Measurements from ENCODE around the gene MCM3.
A peak's percentile ranks its signal among the peaks of the same experiment; 100 is the strongest.

Gene MCM3

DNA sequence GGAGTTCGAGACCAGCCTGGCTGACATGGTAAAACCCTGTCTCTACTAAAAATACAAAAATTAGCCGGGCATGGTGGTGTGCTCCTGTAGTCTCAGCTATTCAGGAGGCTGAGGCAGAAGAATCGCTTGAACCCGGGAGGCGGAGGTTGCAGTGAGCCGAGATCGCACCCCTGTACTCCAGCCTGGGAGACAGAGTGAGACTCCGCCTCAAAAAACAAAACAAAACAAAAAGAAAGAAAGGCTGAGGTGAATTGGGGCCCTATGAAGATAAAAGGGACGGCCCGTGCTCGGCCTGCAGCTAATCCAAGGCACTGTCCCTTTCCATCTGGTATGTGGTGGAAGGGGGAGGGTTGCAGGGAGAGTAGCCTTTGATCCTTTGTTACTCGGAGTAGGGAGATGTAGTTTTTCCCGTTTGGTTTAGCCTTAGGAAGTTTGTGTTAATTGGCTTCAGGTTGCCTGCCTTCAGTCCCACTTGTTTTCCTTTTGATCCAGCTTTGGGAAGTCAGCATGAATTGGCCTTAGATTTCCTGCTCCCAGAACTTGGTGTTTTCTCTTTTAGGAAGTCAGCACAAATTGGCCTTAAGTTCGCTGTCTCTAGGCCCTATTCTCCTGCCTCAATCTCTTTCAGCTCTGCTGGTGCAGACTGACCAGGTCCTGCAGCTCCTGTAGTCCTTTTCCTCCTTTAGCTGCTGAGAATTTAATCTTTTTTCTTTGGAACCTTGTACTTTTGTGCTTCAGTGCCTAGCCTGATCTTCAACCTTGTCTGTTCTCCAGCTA is 41.3 kb upstream of the MCM3 start:
- Histone ChIP-seq H3K9ac (ENCODE audit: insufficient read length) (no peak overlapping the region), H3K27ac (no peak overlapping the region)
- DNase-seq (ENCODE audit: low read depth, low spot score) = no peak

DNA sequence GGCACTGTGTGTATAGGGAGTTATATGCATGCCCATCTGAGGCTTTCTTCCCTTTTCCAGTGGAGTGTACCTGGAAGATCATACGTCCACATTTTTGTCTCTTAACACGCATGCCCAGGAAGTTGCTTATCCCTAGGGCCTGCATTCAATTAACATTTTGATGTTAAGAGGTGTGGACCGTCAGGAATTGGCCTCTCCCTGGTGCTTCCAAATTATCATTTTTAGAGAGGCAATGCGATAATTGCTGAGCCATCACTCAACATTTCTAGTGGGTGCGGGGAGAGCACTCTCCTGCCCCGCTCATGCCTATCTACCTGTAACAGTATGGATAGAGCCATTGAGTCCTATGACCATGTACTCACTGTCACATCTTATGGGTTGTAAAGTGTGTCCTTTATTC is 39.6 kb upstream of the MCM3 start:
- Histone ChIP-seq H3K9me3 (ENCODE audit: low read depth, low read length) (no peaks in the 10 kb centered on the region), H3K27ac (no peak overlapping the region), H3K36me3 (ENCODE audit: insufficient read depth, low read length) (no peaks in the 10 kb centered on the region), H3K9ac (ENCODE audit: insufficient read length) (no peak overlapping the region), H3K4me3 (no peak overlapping the region)
- TF ChIP-seq EZH2 (IDR thresholded peaks at IDR 0.05) = no peak
- no peak for TF ChIP-seq FOXP2 (optimal IDR thresholded peaks at IDR 0.05; ENCODE audit: control extremely low read depth, extremely low read length, insufficient read depth)
- no peak for TF ChIP-seq POLR2AphosphoS5 (IDR thresholded peaks at IDR 0.05; ENCODE audit: borderline replicate concordance, low read depth, low read length)
- no peak for DNase-seq (ENCODE audit: low read depth, low spot score)

More for the DNA sequence above, 41.3 kb upstream of the MCM3 start:
- H3K36me3 ChIP-seq (ENCODE audit: insufficient read depth, low read length) = no peaks in the 10 kb centered on the region
- TF ChIP-seq FOXP2 (optimal IDR thresholded peaks at IDR 0.05; ENCODE audit: control extremely low read depth, extremely low read length, insufficient read depth) (no peak), EZH2 (IDR thresholded peaks at IDR 0.05) (no peak), POLR2AphosphoS5 (IDR thresholded peaks at IDR 0.05; ENCODE audit: borderline replicate concordance, low read depth, low read length) (no peak)
- no peak overlapping the region for H3K4me3 ChIP-seq
- no peaks in the 10 kb centered on the region for H3K9me3 ChIP-seq (ENCODE audit: low read depth, low read length)

DNA sequence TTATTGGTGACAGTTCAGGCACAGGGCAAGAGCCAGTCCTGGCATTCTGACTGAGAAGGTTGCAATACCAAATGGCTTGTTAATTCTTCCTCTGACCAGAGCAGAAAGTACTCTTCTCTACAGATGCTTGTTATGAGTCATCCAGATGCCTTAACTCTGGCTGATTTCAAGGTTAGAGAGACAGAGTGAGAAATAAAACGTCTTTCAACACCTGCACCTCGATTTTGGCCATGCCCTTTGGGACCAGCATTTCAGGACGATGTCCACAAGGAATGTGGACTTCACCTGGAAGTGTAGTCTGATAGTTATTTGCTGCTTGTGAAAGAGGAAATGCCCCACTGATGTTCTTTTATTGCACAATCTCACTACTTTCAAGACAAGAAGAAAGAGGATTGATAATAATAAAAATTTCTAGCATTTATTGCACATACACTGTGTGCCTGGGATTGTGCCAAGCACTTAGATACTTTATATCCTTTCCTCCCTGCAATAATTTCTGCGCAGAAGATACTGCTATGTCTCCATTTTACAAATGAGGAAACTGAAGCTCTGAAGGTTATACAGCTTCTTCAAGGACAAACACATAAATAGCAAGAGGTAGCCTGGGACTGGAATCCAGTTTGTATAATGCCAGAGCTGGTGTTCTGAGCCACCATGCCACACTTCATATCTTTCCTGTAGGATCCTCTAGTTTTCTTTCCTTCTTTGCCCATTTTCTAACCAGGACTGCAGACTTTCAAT is 33.5 kb upstream of the MCM3 start:
- no peak for DNase-seq (ENCODE audit: low read depth, low spot score)
- TF ChIP-seq EZH2 (IDR thresholded peaks at IDR 0.05) = no peak
- no peak for TF ChIP-seq POLR2AphosphoS5 (IDR thresholded peaks at IDR 0.05; ENCODE audit: borderline replicate concordance, low read depth, low read length)
- no peak for TF ChIP-seq FOXP2 (optimal IDR thresholded peaks at IDR 0.05; ENCODE audit: control extremely low read depth, extremely low read length, insufficient read depth)
- Histone ChIP-seq H3K27ac (no peak overlapping the region), H3K9me3 (ENCODE audit: low read depth, low read length) (no peaks in the 10 kb centered on the region), H3K9ac (ENCODE audit: insufficient read length) (no peak overlapping the region), H3K36me3 (ENCODE audit: insufficient read depth, low read length) (no peaks in the 10 kb centered on the region), H3K4me3 (no peak overlapping the region)

DNA sequence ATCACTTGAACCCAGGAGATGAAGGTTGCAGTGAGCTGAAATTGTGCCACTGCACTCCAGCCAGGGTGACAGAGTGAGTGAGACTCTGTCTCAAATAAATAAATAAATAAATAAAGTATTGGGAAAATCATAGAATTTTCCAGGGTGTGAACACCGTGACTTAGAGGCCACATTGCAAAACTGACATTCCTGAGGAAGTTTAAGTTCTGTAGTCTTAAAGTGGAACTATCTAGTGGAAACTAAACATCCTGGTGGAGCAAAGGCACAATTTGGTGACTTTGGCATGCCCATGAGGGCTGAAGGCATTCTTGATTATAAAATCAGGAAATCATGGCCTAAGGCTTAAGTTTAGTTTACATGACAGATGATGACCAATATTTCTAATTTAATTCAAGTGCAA is 32.7 kb upstream of the MCM3 start:
- DNase-seq (ENCODE audit: low read depth, low spot score) = no peak
- Histone ChIP-seq H3K36me3 (ENCODE audit: insufficient read depth, low read length) (no peaks in the 10 kb centered on the region), H3K27ac (no peak overlapping the region), H3K9me3 (ENCODE audit: low read depth, low read length) (no peaks in the 10 kb centered on the region), H3K9ac (ENCODE audit: insufficient read length) (no peak overlapping the region), H3K4me3 (no peak overlapping the region)
- TF ChIP-seq EZH2 (IDR thresholded peaks at IDR 0.05) (no peak), FOXP2 (optimal IDR thresholded peaks at IDR 0.05; ENCODE audit: control extremely low read depth, extremely low read length, insufficient read depth) (no peak), POLR2AphosphoS5 (IDR thresholded peaks at IDR 0.05; ENCODE audit: borderline replicate concordance, low read depth, low read length) (no peak)

- TF ChIP-seq EZH2 (IDR thresholded peaks at IDR 0.05) (no peak), POLR2AphosphoS5 (IDR thresholded peaks at IDR 0.05; ENCODE audit: borderline replicate concordance, low read depth, low read length) (no peak), FOXP2 (optimal IDR thresholded peaks at IDR 0.05; ENCODE audit: control extremely low read depth, extremely low read length, insufficient read depth) (no peak)
- Histone ChIP-seq H3K9ac (ENCODE audit: insufficient read length) (no peak overlapping the region), H3K27ac (no peak overlapping the region), H3K4me3 (no peak overlapping the region), H3K36me3 (ENCODE audit: insufficient read depth, low read length) (no peaks in the 10 kb centered on the region), H3K9me3 (ENCODE audit: low read depth, low read length) (no peaks in the 10 kb centered on the region)
- DNase-seq (ENCODE audit: low read depth, low spot score) = no peak
These were observed 30.2 kb upstream of the MCM3 start for GRCh38 chr6:52314752-52315151.

- no peaks in the 10 kb centered on the region for H3K36me3 ChIP-seq (ENCODE audit: insufficient read depth, low read length)
- no peak for DNase-seq (ENCODE audit: low read depth, low spot score)
- H3K9ac ChIP-seq (ENCODE audit: insufficient read length) = no peak overlapping the region
- TF ChIP-seq EZH2 (IDR thresholded peaks at IDR 0.05) (no peak), FOXP2 (optimal IDR thresholded peaks at IDR 0.05; ENCODE audit: control extremely low read depth, extremely low read length, insufficient read depth) (no peak), POLR2AphosphoS5 (IDR thresholded peaks at IDR 0.05; ENCODE audit: borderline replicate concordance, low read depth, low read length) (no peak)
- H3K4me3 ChIP-seq = no peak overlapping the region
- no peak overlapping the region for H3K27ac ChIP-seq
- no peaks in the 10 kb centered on the region for H3K9me3 ChIP-seq (ENCODE audit: low read depth, low read length)
These were observed 27.9 kb upstream of the MCM3 start for GRCh38 chr6:52312461-52312860.

GRCh38 chr6:52310932-52311331 is 26.4 kb upstream of the MCM3 start:
- H3K36me3 ChIP-seq (ENCODE audit: insufficient read depth, low read length) = no peaks in the 10 kb centered on the region
- TF ChIP-seq EZH2 (IDR thresholded peaks at IDR 0.05) = no peak
- no peak for TF ChIP-seq POLR2AphosphoS5 (IDR thresholded peaks at IDR 0.05; ENCODE audit: borderline replicate concordance, low read depth, low read length)
- TF ChIP-seq FOXP2 (optimal IDR thresholded peaks at IDR 0.05; ENCODE audit: control extremely low read depth, extremely low read length, insufficient read depth) = no peak
- no peak overlapping the region for H3K9ac ChIP-seq (ENCODE audit: insufficient read length)
- H3K9me3 ChIP-seq (ENCODE audit: low read depth, low read length) = no peaks in the 10 kb centered on the region
- no peak overlapping the region for H3K27ac ChIP-seq
- no peak for DNase-seq (ENCODE audit: low read depth, low spot score)
- H3K4me3 ChIP-seq = no peak overlapping the region

GRCh38 chr6:52307900-52308372 is 23.4 kb upstream of the MCM3 start:
- H3K9me3 ChIP-seq (ENCODE audit: low read depth, low read length) = no peaks in the 10 kb centered on the region
- no peak for DNase-seq (ENCODE audit: low read depth, low spot score)
- H3K9ac ChIP-seq (ENCODE audit: insufficient read length) = peak overlapping the region; percentile 19
- no peaks in the 10 kb centered on the region for H3K36me3 ChIP-seq (ENCODE audit: insufficient read depth, low read length)
- no peak overlapping the region for H3K4me3 ChIP-seq
- TF ChIP-seq EZH2 (IDR thresholded peaks at IDR 0.05) (no peak), FOXP2 (optimal IDR thresholded peaks at IDR 0.05; ENCODE audit: control extremely low read depth, extremely low read length, insufficient read depth) (no peak), POLR2AphosphoS5 (IDR thresholded peaks at IDR 0.05; ENCODE audit: borderline replicate concordance, low read depth, low read length) (no peak)
- peak overlapping the region; percentile 56; the same call in 1 of the 2 replicates for H3K27ac ChIP-seq
